ENCODE results near the gene GTF2H1.

The GTF2H1 gene

GRCh38 chr11:18416459-18416858 lies 94.1 kb downstream of the GTF2H1 start:
- no peak overlapping the region for H3K9ac ChIP-seq (ENCODE audit: insufficient read length)
- no peak for DNase-seq (ENCODE audit: low read depth, low spot score)
- no peaks in the 10 kb centered on the region for H3K9me3 ChIP-seq (ENCODE audit: low read depth, low read length)
- TF ChIP-seq FOXP2 (optimal IDR thresholded peaks at IDR 0.05; ENCODE audit: control extremely low read depth, extremely low read length, insufficient read depth) = no peak
- TF ChIP-seq EZH2 (IDR thresholded peaks at IDR 0.05) = no peak
- TF ChIP-seq POLR2AphosphoS5 (IDR thresholded peaks at IDR 0.05; ENCODE audit: borderline replicate concordance, low read depth, low read length) = no peak
- H3K27ac ChIP-seq = no peak overlapping the region
- no peaks in the 10 kb centered on the region for H3K36me3 ChIP-seq (ENCODE audit: insufficient read depth, low read length)
- H3K4me3 ChIP-seq = no peak overlapping the region

Measured in SK-N-MC (cell line).